Neural cell (in vitro differentiated cells): Measurements from ENCODE around the gene RET. TPM values are rescaled to one million over a fixed set of nuclear protein-coding genes. Genes with fewer than 3 reads are reported as not detected.

ENCODE experiments used
- H2AFZ ChIP-seq: fragments of 200-600, 300-800 bp; sonication (generic), shearing (Covaris generic); 2 replicates; pipeline ENCODE4 v1.6.0; 2014; ENCODE audit warnings: low read depth, mild to moderate bottlenecking, antibody characterized with exemption, low read length, moderate library complexity
- H3F3A ChIP-seq: fragments of 200-600 bp; shearing (Covaris generic); 2 replicates; pipeline ENCODE4 v1.6.1; 2016; ENCODE audit warnings: mild to moderate bottlenecking, moderate library complexity, mixed read lengths, antibody characterized with exemption, low read length; ENCODE audit not compliant: insufficient read depth, poor library complexity, severe bottlenecking
- H3K27ac ChIP-seq: fragments of 200-600, 300-800 bp; sonication (generic), shearing (Covaris generic); 2 replicates; pipeline ENCODE4 v1.5.1; 2014; ENCODE audit warnings: mild to moderate bottlenecking, low read length, moderate library complexity
- H3K27me3 ChIP-seq: fragments of 300-800, 200-600 bp; sonication (generic), shearing (Covaris generic); 2 replicates; pipeline ENCODE4 v1.6.0; 2014; ENCODE audit warnings: mild to moderate bottlenecking, low read depth, low read length, moderate library complexity; ENCODE audit not compliant: insufficient read depth
- H3K36me3 ChIP-seq: fragments of 300-800, 200-600 bp; sonication (generic), shearing (Covaris generic); 2 replicates; pipeline ENCODE4 v1.5.1; 2014; ENCODE audit warnings: mild to moderate bottlenecking, antibody characterized with exemption, low read length, moderate library complexity; ENCODE audit not compliant: insufficient read depth
- H3K4me2 ChIP-seq: fragments of 300-800, 200-600 bp; sonication (generic), shearing (Covaris generic); 2 replicates; pipeline ENCODE4 v1.6.0; 2014; ENCODE audit warnings: mild to moderate bottlenecking, low read length
- H3K4me3 ChIP-seq: fragments of 300-800, 200-600 bp; sonication (generic), shearing (Covaris generic); 2 replicates; pipeline ENCODE4 v1.5.1; 2014; ENCODE audit warnings: mild to moderate bottlenecking, low read length, moderate library complexity
- H3K79me2 ChIP-seq: fragments of 200-600 bp; shearing (Covaris generic); replicated peaks from 2 replicates; pipeline ENCODE4 v1.6.0; 2014; ENCODE audit warnings: mild to moderate bottlenecking, low read length, moderate library complexity; ENCODE audit not compliant: insufficient read depth
- H3K9ac ChIP-seq: fragments of 300-800, 200-600 bp; sonication (generic), shearing (Covaris generic); 2 replicates; pipeline ENCODE4 v1.6.1; 2016; ENCODE audit warnings: mild to moderate bottlenecking, low read length, mixed read lengths
- H3K9me2 ChIP-seq: fragments of 200-600 bp; shearing (Covaris generic); 2 replicates; pipeline ENCODE4 v1.6.1; 2016; ENCODE audit warnings: mild to moderate bottlenecking, low read length, mixed read lengths; ENCODE audit not compliant: insufficient read depth
- H3K9me3 ChIP-seq: fragments of 200-600, 300-800 bp; sonication (generic), shearing (Covaris generic); 2 replicates; pipeline ENCODE4 v1.6.1; 2016; ENCODE audit warnings: mild to moderate bottlenecking, mixed run types, low read length, moderate library complexity, mixed read lengths
- H4K20me1 ChIP-seq: fragments of 200-600 bp; shearing (Covaris generic); 2 replicates; pipeline ENCODE4 v1.6.1; 2016; ENCODE audit warnings: mild to moderate bottlenecking, mixed run types; ENCODE audit not compliant: insufficient read depth
- CTCF ChIP-seq: fragments of 450-650 bp; IDR thresholded peaks from 2 replicates; pipeline ENCODE4 v1.5.1; 2014; ENCODE audit warnings: antibody characterized with exemption, mild to moderate bottlenecking, moderate library complexity; ENCODE audit not compliant: poor library complexity, severe bottlenecking
- EP300 ChIP-seq: fragments of 450-650 bp; conservative IDR thresholded peaks from 2 replicates; pipeline ENCODE4 v1.6.1; 2014; ENCODE audit warnings: antibody characterized with exemption, mild to moderate bottlenecking, moderate library complexity; ENCODE audit not compliant: poor library complexity, severe bottlenecking
- EZH2 ChIP-seq: fragments of 200-600, 300-800 bp; shearing (Covaris generic), sonication (generic); IDR thresholded peaks from 2 replicates; pipeline ENCODE4 v1.6.1; 2014; ENCODE audit warnings: antibody characterized with exemption, low read length, borderline replicate concordance, mild to moderate bottlenecking; ENCODE audit not compliant: insufficient read depth, poor library complexity, severe bottlenecking
- MXI1 ChIP-seq: fragments of 450-650 bp; conservative IDR thresholded peaks from 2 replicates; pipeline ENCODE4 v1.6.1; 2014; ENCODE audit warnings: antibody characterized with exemption, mild to moderate bottlenecking; ENCODE audit not compliant: poor library complexity, severe bottlenecking
- POLR2AphosphoS5 ChIP-seq: IDR thresholded peaks from 2 replicates; pipeline ENCODE4 v1.6.1; 2012
- RAD21 ChIP-seq: fragments of 450-650 bp; conservative IDR thresholded peaks from 2 replicates; pipeline ENCODE4 v1.6.1; 2014; ENCODE audit warnings: antibody characterized with exemption, mild to moderate bottlenecking, moderate library complexity
- REST ChIP-seq: IDR thresholded peaks from 2 replicates; pipeline ENCODE4 v1.6.1; 2012; ENCODE audit warnings: borderline replicate concordance
- SMC3 ChIP-seq: fragments of 450-650 bp; conservative IDR thresholded peaks from 2 replicates; pipeline ENCODE4 v1.6.1; 2014; ENCODE audit warnings: antibody characterized with exemption, mild to moderate bottlenecking, moderate library complexity; ENCODE audit not compliant: poor library complexity
- TAF1 ChIP-seq: IDR thresholded peaks from 2 replicates; pipeline ENCODE4 v1.6.1; 2012; ENCODE audit warnings: low read depth
- polyA plus RNA-seq: library from polyadenylated mRNA; depleted of rRNA; stranded (reverse); fragments of >200 nt; gene quantifications from 2 replicates; pipeline ENCODE4 v1.2.3, GENCODE V29; 2014

The RET gene
- polyA plus RNA-seq, 1 donor from 2014 or later: 1.7 TPM

GRCh38 chr10:43118631-43119415 is 42.0 kb downstream of the RET start:
- Histone ChIP-seq H3K9me3 (no peaks in the 10 kb centered on the region), H3K4me3 (no peak overlapping the region), H3K9me2 (no peaks in the 10 kb centered on the region), H3F3A (no peaks in the 10 kb centered on the region), H3K27ac (no peak overlapping the region), H3K27me3 (no peaks in the 10 kb centered on the region), H3K79me2 (no peaks in the 10 kb centered on the region), H4K20me1 (no peaks in the 10 kb centered on the region), H3K9ac (no peak overlapping the region), H2AFZ (no peak overlapping the region), H3K4me2 (no peak overlapping the region), H3K36me3 (no peaks in the 10 kb centered on the region)
- TF ChIP-seq POLR2AphosphoS5 (no peak), MXI1 (no peak), TAF1 (no peak), RAD21 (no peak), CTCF (no peak), EZH2 (no peak), REST (no peak)

- no peaks in the 10 kb centered on the region for H3K9me3 ChIP-seq
- no peaks in the 10 kb centered on the region for H3F3A ChIP-seq
- H3K4me3 ChIP-seq: no peak overlapping the region
- no peak overlapping the region for H3K27ac ChIP-seq
- H4K20me1 ChIP-seq: no peaks in the 10 kb centered on the region
- no peak for TF ChIP-seq EZH2
- TF ChIP-seq REST: no peak
- TF ChIP-seq TAF1: no peak
- TF ChIP-seq RAD21: no peak
- TF ChIP-seq CTCF: no peak
- TF ChIP-seq POLR2AphosphoS5: no peak
- no peak for TF ChIP-seq MXI1
- no peak for TF ChIP-seq SMC3
- no peak for TF ChIP-seq EP300
- H3K79me2 ChIP-seq: no peaks in the 10 kb centered on the region
- H2AFZ ChIP-seq: no peak overlapping the region
- H3K9me2 ChIP-seq: no peaks in the 10 kb centered on the region
- no peak overlapping the region for H3K9ac ChIP-seq
- H3K36me3 ChIP-seq: no peaks in the 10 kb centered on the region
- no peak overlapping the region for H3K4me2 ChIP-seq
- no peaks in the 10 kb centered on the region for H3K27me3 ChIP-seq
Measured at GRCh38 chr10:43119416-43120115, 42.7 kb downstream of the RET start.
